HFF-Myc (cell line): ENCODE measurements around the gene SEPTIN7.

ENCODE experiments used
- DNase-seq: peaks from one replicate; pipeline ENCODE4 v3.0.0-alpha.2; 2011; ENCODE audit warnings: low read depth; ENCODE audit errors: extremely low read depth
- H3K4me3 ChIP-seq: replicated peaks from 2 replicates; pipeline ENCODE4 v1.5.1; 2011; ENCODE audit warnings: low read depth, mild to moderate bottlenecking, control low read depth, low read length
- TF ChIP-seq, protein P1 (sequence below): IDR thresholded peaks from 2 replicates; pipeline ENCODE4 v1.5.1; 2012; ENCODE audit warnings: mild to moderate bottlenecking, low read depth, low read length, control low read depth; ENCODE audit errors: missing control alignments

SEPTIN7 gene

DNA sequence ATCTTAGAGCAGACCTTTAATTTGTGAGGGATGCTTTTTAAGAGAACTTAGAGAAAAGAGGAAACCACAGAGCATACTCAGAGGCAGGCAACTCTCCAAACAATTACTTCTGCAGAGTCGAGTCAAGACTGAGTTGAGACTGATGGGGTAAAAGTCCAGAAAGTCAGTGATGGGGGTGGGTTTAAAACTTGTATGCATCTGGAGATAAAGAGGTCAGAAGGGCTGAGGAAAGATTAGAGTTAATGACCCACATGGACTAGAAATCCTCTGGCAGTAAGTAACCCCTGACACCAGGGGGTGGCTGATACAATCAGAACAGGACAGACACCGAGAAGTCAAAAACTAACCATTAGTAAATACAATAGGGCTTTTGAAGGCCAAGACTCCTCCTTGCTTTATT is 42.4 kb upstream of the SEPTIN7 start:
- no peak for DNase-seq
- TF ChIP-seq, protein P1, sequence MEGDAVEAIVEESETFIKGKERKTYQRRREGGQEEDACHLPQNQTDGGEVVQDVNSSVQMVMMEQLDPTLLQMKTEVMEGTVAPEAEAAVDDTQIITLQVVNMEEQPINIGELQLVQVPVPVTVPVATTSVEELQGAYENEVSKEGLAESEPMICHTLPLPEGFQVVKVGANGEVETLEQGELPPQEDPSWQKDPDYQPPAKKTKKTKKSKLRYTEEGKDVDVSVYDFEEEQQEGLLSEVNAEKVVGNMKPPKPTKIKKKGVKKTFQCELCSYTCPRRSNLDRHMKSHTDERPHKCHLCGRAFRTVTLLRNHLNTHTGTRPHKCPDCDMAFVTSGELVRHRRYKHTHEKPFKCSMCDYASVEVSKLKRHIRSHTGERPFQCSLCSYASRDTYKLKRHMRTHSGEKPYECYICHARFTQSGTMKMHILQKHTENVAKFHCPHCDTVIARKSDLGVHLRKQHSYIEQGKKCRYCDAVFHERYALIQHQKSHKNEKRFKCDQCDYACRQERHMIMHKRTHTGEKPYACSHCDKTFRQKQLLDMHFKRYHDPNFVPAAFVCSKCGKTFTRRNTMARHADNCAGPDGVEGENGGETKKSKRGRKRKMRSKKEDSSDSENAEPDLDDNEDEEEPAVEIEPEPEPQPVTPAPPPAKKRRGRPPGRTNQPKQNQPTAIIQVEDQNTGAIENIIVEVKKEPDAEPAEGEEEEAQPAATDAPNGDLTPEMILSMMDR = no peak
- no peak overlapping the region for H3K4me3 ChIP-seq

DNA sequence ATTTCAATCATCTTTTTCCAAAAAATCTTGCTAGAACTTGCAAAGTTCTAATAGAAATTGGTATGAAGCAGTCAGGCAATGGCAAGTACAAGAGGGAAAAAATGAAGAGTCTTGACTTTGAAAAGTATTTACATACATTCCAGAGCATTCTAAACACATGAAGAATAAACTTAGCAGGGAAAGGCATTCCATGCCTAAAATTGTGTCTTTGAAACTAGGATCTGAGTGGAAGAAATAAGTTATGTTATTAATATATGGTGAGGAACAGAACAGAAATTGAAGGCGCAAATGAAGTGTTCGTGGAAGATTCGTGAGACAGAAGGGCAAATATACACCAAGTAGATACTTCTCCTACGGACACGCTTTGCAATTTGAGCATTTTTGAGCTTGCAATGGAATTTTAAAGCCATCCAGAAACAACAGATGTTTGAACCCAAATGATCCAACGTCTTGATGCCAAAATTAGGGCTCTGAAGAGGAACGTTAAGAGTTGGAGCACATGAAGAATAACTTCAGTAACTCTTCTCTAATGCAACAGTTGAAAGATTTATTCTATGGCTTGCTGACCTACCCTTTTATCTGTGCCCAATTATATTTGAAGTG is 40.6 kb upstream of the SEPTIN7 start:
- TF ChIP-seq, protein P1 = no peak
- DNase-seq = no peak
- H3K4me3 ChIP-seq = no peak overlapping the region

DNA sequence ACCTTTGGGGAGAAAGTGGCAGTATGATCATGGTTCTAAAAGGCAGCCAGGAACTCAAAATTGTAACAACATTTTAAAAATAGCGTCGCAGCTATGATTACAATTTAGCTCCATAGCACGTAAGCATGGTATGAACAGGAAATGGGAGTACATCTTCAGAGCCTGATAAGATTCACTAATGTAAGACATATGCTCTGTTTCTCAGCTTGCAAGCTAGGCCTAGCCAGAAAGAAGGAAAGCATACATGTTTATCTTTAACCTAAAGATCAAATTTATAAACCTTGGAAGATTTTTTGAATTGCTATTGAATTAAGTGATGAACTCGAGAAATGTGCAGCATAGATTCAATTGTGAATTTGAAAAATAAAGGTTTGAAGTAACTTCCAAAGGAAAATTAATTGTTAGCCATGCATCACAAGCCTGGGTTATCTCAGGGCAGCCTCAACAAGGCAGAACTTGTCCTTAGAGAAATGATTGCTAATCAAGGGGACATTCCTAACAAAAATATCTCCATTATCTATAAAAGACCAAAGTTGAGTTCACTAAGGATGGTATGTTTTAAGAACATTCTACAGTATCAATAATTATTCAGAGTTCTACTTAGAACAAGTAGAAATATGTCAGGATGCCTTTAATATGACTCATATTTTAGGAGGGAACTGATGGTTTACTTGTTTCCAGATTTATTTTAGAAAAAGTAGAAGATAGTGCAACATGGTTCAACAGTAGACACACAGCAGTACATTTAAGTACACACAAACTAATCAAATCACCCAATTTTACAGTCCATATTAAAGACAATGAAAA is 38.8 kb upstream of the SEPTIN7 start:
- no peak overlapping the region for H3K4me3 ChIP-seq
- TF ChIP-seq, protein P1 = no peak
- DNase-seq = peak; percentile 49

DNA sequence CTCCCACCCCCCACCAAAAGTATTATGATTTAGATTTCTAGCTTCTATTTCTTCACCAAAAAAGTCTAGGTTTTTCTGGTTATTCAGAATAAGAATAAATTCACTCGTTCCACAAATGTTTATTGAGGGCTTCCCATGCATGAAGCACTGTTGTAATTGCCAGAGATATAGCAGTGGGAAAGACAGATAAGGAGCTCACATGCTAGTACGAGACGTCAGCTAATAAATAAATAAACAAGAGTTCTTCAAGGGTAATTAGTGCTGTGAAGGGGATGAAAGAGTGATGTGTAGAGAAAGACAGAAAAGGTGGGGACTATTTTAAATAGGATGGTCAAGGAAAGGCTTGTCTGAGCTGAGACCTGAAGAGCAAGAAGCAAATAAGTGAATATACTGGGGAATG is 38.1 kb upstream of the SEPTIN7 start:
- no peak overlapping the region for H3K4me3 ChIP-seq
- TF ChIP-seq, protein P1 = no peak
- no peak for DNase-seq

DNA sequence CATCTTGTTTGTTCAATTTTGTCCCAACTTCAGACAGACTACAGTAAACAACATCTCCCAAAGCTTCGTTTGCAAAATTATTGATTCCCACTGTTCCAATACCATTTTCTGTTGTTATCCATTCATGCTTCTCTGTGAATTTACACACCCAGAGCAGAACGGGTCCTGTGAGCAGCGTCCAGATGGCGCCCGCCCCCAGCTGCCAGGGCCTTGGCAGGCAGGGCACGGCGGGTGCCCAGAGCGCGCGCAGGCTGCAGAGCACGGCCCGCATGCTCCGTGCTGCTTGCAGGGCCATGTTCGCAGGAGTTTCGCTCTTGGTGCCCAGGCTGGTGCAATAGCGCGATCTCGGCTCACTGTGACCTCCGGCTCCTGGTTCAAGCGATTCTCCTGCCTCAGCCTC is 32.5 kb upstream of the SEPTIN7 start:
- no peak overlapping the region for H3K4me3 ChIP-seq
- DNase-seq = no peak
- TF ChIP-seq, protein P1 = no peak

DNA sequence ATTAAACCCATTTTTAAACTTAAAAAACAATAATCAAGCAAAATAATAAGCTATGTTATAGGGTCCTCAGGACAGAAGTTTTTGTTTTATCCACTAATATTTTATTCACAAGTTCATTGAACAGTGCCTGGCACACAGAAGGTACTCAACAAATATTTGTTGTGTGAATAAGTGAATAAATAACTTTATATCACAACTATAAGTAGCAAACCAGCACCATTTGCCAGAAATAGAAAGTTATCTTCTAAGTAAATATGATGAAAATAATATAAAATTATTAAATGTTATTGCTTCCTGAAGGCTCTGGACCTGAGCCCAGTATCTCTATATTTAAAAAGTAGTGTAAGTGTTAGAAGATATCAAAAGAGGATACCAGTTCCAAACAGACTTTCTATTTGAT is 29.1 kb upstream of the SEPTIN7 start:
- TF ChIP-seq, protein P1 = no peak
- DNase-seq = no peak
- H3K4me3 ChIP-seq = no peak overlapping the region
